ENCODE results near the gene ABCA3.

The ABCA3 gene

GRCh38 chr16:2292221-2292620, 48.3 kb downstream of the ABCA3 start:
- DNase-seq (ENCODE audit: low read depth), result no peak
- TF ChIP-seq MAX (IDR thresholded peaks at IDR 0.05; ENCODE audit: low read depth, low read length) (no peak), CTCF (IDR thresholded peaks at IDR 0.05; ENCODE audit: low read depth, low read length) (no peak), MYC (IDR thresholded peaks at IDR 0.05; ENCODE audit: low read depth, low read length) (no peak), POLR2A (IDR thresholded peaks at IDR 0.05; ENCODE audit: extremely low read depth, insufficient read length) (no peak)
- no peak overlapping the region for H3K4me3 ChIP-seq (ENCODE audit: low read depth, low read length)

- TF ChIP-seq MYC (IDR thresholded peaks at IDR 0.05; ENCODE audit: low read depth, low read length) (no peak), CTCF (IDR thresholded peaks at IDR 0.05; ENCODE audit: low read depth, low read length) (no peak), POLR2A (IDR thresholded peaks at IDR 0.05; ENCODE audit: extremely low read depth, insufficient read length) (no peak), MAX (IDR thresholded peaks at IDR 0.05; ENCODE audit: low read depth, low read length) (no peak)
- no peak for DNase-seq (ENCODE audit: low read depth)
- H3K4me3 ChIP-seq (ENCODE audit: low read depth, low read length), result no peak overlapping the region
These were observed 51.2 kb downstream of the ABCA3 start for GRCh38 chr16:2289282-2289681.

- TF ChIP-seq MAX (IDR thresholded peaks at IDR 0.05; ENCODE audit: low read depth, low read length) (no peak), CTCF (IDR thresholded peaks at IDR 0.05; ENCODE audit: low read depth, low read length) (no peak), MYC (IDR thresholded peaks at IDR 0.05; ENCODE audit: low read depth, low read length) (no peak), POLR2A (IDR thresholded peaks at IDR 0.05; ENCODE audit: extremely low read depth, insufficient read length) (no peak)
- DNase-seq (ENCODE audit: low read depth), result no peak
- H3K4me3 ChIP-seq (ENCODE audit: low read depth, low read length), result no peak overlapping the region
These were observed 51.8 kb downstream of the ABCA3 start for GRCh38 chr16:2288726-2289125.

- TF ChIP-seq CTCF (IDR thresholded peaks at IDR 0.05; ENCODE audit: low read depth, low read length) (no peak), MAX (IDR thresholded peaks at IDR 0.05; ENCODE audit: low read depth, low read length) (no peak), MYC (IDR thresholded peaks at IDR 0.05; ENCODE audit: low read depth, low read length) (no peak), POLR2A (IDR thresholded peaks at IDR 0.05; ENCODE audit: extremely low read depth, insufficient read length) (no peak)
- no peak for DNase-seq (ENCODE audit: low read depth)
- no peak overlapping the region for H3K4me3 ChIP-seq (ENCODE audit: low read depth, low read length)
These were observed 52.5 kb downstream of the ABCA3 start for GRCh38 chr16:2287916-2288547.

- TF ChIP-seq CTCF (IDR thresholded peaks at IDR 0.05; ENCODE audit: low read depth, low read length) (no peak), POLR2A (IDR thresholded peaks at IDR 0.05; ENCODE audit: extremely low read depth, insufficient read length) (no peak), MYC (IDR thresholded peaks at IDR 0.05; ENCODE audit: low read depth, low read length) (no peak), MAX (IDR thresholded peaks at IDR 0.05; ENCODE audit: low read depth, low read length) (no peak)
- H3K4me3 ChIP-seq (ENCODE audit: low read depth, low read length), result no peak overlapping the region
- no peak for DNase-seq (ENCODE audit: low read depth)
These were observed 54.0 kb downstream of the ABCA3 start for GRCh38 chr16:2286550-2286949.
